HepG2 (cell line): ENCODE results near the gene IL24. TPM values are rescaled to one million over a fixed set of nuclear protein-coding genes. Genes with fewer than 3 reads are reported as not detected.

Experiments
- ATAC-seq: fragments of 200-7000 bp; cut with Tn5 transposase; 3 replicates; pipeline ENCODE4 v1.9.1; 2020; ENCODE audit warnings: mild to moderate bottlenecking, moderate library complexity
- BruUV-seq: library from RNA; stranded (reverse); fragments of 400-500 nt; replicated peaks from 2 replicates; lab custom pipeline; 2021; lab: Mats Ljungman, UMichigan
- CTCF ChIA-PET: fragments of 300-600 bp; formaldehyde crosslinking; extraction: SDS; loops from one replicate; lab custom pipeline; 2021; ENCODE audit warnings: low total read pairs, inconsistent platforms, low intra/inter-chr PET ratio; lab: Yijun Ruan, JAX
- POLR2A ChIA-PET: fragments of 350-600 bp; sonication (Branson Sonifier 250); formaldehyde crosslinking; loops from one replicate; lab custom pipeline; 2020; ENCODE audit warnings: antibody characterized with exemption, inconsistent platforms; lab: Yijun Ruan, JAX
- DNase-seq: peaks from one replicate; pipeline ENCODE4 v3.0.0-alpha.2; 2015; ENCODE audit warnings: low spot score
- FAIRE-seq: peaks from 3 replicates; lab custom pipeline; 2011; peaks lifted over from hg19 to GRCh38; lab: Jason Lieb, UNC
- H2AFZ ChIP-seq: one replicate; pipeline ENCODE4 v1.6.1; 2011; ENCODE audit warnings: low read length, inconsistent platforms
- H3K27ac ChIP-seq: fragments of 300-600 bp; 3 replicates; pipeline ENCODE4 v1.8.0; 2011; ENCODE audit warnings: mixed run types, mild to moderate bottlenecking, mixed read lengths, low read length, inconsistent platforms; ENCODE audit not compliant: insufficient read depth; ENCODE audit errors: extremely low read length
- H3K27me3 ChIP-seq, 2 experiments: fragments of 200-600 bp in 1 of 2; 2 replicates in 1 of 2; 3 replicates in 1 of 2; pipeline versions ENCODE4 v1.6.0 to v1.8.0; 2011; ENCODE audit warnings: low read length in 2 of 2, mild to moderate bottlenecking in 2 of 2, moderate library complexity in 2 of 2, inconsistent platforms in 1 of 2; ENCODE audit not compliant: insufficient read depth in 2 of 2, control insufficient read depth in 1 of 2
- H3K36me3 ChIP-seq, 2 experiments: fragments of 200-600 bp in 1 of 2; replicated peaks in 1 of 2; 2 replicates in 1 of 2; 3 replicates in 1 of 2; pipeline versions ENCODE4 v1.5.1 to v1.8.0; 2011; ENCODE audit warnings: low read length in 2 of 2, inconsistent platforms in 1 of 2; ENCODE audit not compliant: insufficient read depth in 2 of 2, control insufficient read depth in 1 of 2
- H3K4me1 ChIP-seq: 2 replicates; pipeline ENCODE4 v1.5.1; 2012; ENCODE audit warnings: low read length, inconsistent platforms; ENCODE audit not compliant: insufficient read depth
- H3K4me2 ChIP-seq: 2 replicates; pipeline ENCODE4 v1.6.0; 2011; ENCODE audit warnings: low read depth, low read length, inconsistent platforms
- H3K4me3 ChIP-seq, 3 experiments: fragments of 200-600 bp in 1 of 3; sonication (generic), shearing (Covaris generic) in 1 of 3; replicated peaks in 1 of 3; 2 replicates each; pipeline ENCODE4 v1.5.1; 2011 to 2016; ENCODE audit warnings: low read length in 3 of 3, inconsistent platforms in 2 of 3, low read depth in 2 of 3, mild to moderate bottlenecking in 2 of 3, control low read depth in 1 of 3, mixed read lengths in 1 of 3; ENCODE audit not compliant: insufficient read depth in 1 of 3
- H3K79me2 ChIP-seq: one replicate; pipeline ENCODE4 v1.6.1; 2011; ENCODE audit warnings: low read length, inconsistent platforms; ENCODE audit not compliant: insufficient read depth
- H3K9ac ChIP-seq: 2 replicates; pipeline ENCODE4 v1.6.0; 2011; ENCODE audit warnings: mild to moderate bottlenecking, low read depth, low read length, inconsistent platforms; ENCODE audit not compliant: insufficient read depth
- H3K9me3 ChIP-seq: 2 replicates; pipeline ENCODE4 v1.5.1; 2012; ENCODE audit warnings: mild to moderate bottlenecking, low read length
- H4K20me1 ChIP-seq: 2 replicates; pipeline ENCODE4 v1.6.0; 2011; ENCODE audit warnings: inconsistent platforms, mild to moderate bottlenecking, low read length, moderate library complexity; ENCODE audit not compliant: insufficient read depth
- CHCHD3 ChIP-seq: sonication (generic); formaldehyde crosslinking; IDR thresholded peaks from 2 replicates; pipeline ENCODE4 v1.8.0; 2022; ENCODE audit warnings: mild to moderate bottlenecking, missing genetic modification reagents, moderate library complexity
- CREM ChIP-seq, 2 experiments: sonication (generic) in 1 of 2; formaldehyde crosslinking in 1 of 2; IDR thresholded peaks; 2 replicates each; pipeline versions ENCODE4 v1.4.0 to v1.6.1; 2016 to 2020; ENCODE audit warnings: antibody characterized with exemption in 1 of 2, mild to moderate bottlenecking in 1 of 2, missing genetic modification reagents in 1 of 2
- GPBP1L1 ChIP-seq: sonication (generic); formaldehyde crosslinking; IDR thresholded peaks from 2 replicates; pipeline ENCODE4 v1.5.0; 2020; ENCODE audit warnings: mild to moderate bottlenecking, missing genetic modification reagents
- GZF1 ChIP-seq: sonication (generic); formaldehyde crosslinking; IDR thresholded peaks from 2 replicates; pipeline ENCODE4 v1.5.1; 2020; ENCODE audit warnings: mild to moderate bottlenecking, missing genetic modification reagents
- KLF12 ChIP-seq: sonication (generic); formaldehyde crosslinking; IDR thresholded peaks from 2 replicates; pipeline ENCODE4 v1.4.0; 2020; ENCODE audit warnings: missing genetic modification reagents, borderline replicate concordance
- SNAPC5 ChIP-seq: sonication (generic); formaldehyde crosslinking; IDR thresholded peaks from 2 replicates; pipeline ENCODE4 v1.8.1; 2023; ENCODE audit warnings: mild to moderate bottlenecking, missing genetic modification reagents, borderline replicate concordance
- U2AF2 ChIP-seq: fragments of 200-400 bp; formaldehyde crosslinking; IDR thresholded peaks from 2 replicates; pipeline ENCODE4 v1.6.1; 2017; ENCODE audit warnings: low read depth, mild to moderate bottlenecking, low read length
- ZBTB49 ChIP-seq: sonication (generic); formaldehyde crosslinking; IDR thresholded peaks from 2 replicates; pipeline ENCODE4 v1.4.0; 2020; ENCODE audit warnings: missing genetic modification reagents, borderline replicate concordance
- ZFP90 ChIP-seq: sonication (generic); formaldehyde crosslinking; IDR thresholded peaks from 2 replicates; pipeline ENCODE4 v1.8.0; 2022; ENCODE audit warnings: missing genetic modification reagents, mild to moderate bottlenecking, inconsistent platforms, borderline replicate concordance
- ZNF12 ChIP-seq: sonication (generic); formaldehyde crosslinking; IDR thresholded peaks from 2 replicates; pipeline ENCODE4 v1.5.0; 2020; ENCODE audit warnings: missing genetic modification reagents
- ZNF124 ChIP-seq: sonication (generic); formaldehyde crosslinking; IDR thresholded peaks from 2 replicates; pipeline ENCODE4 v1.4.0; 2020; ENCODE audit warnings: missing genetic modification reagents
- WGBS: methylation state at CpG from one replicate; pipeline ENCODE4 v1.1.6; 2017; ENCODE audit warnings: low lambda C conversion rate; 5-methylcytosine and 5-hydroxymethylcytosine counted together
- in situ Hi-C: cut with HindIII; loops from 2 replicates; pipeline ENCODE4 v1.10.0; 2017; ENCODE audit warnings: low pct_unique_long_range_greater_than_20kb; ENCODE audit not compliant: extremely low pct_ligation_motif_present
- intact Hi-C: fragments of 100-400 bp; cut with micrococcal nuclease; formaldehyde crosslinking; loops from one replicate; pipeline ENCODE4 v1.10.0; 2022; ENCODE audit not compliant: unreplicated experiment
- polyA plus RNA-seq, 8 experiments: library from polyadenylated mRNA; depleted of rRNA in 3 of 8; stranded (reverse) in 7 of 8; unstranded in 1 of 8; fragments of >200 nt; fragmentation: Illumina TruSeq in 4 of 8; extraction: Trizol in 4 of 8; gene quantifications; 2 replicates each; pipeline versions ENCODE4 v1.2.1 to v1.2.3, GENCODE V29; 2011 to 2016; ENCODE audit warnings: low read depth in 4 of 8, missing spikeins in 1 of 8, mixed read lengths in 1 of 8; ENCODE audit not compliant: insufficient read depth in 1 of 8
- total RNA-seq, 5 experiments: library from RNA; depleted of rRNA; stranded (reverse); fragments of >200 nt; fragmentation: Illumina TruSeq; extraction: Trizol; gene quantifications; 2 replicates each; pipeline ENCODE4 v1.2.3, GENCODE V29; 2016; ENCODE audit warnings: low read depth in 1 of 5

The IL24 gene
- total and polyA plus RNA-seq, 2 of the 13 experiments (the other 11 are each of a cell fraction or from before 2014, with no cell fraction given) = not detected

DNA sequence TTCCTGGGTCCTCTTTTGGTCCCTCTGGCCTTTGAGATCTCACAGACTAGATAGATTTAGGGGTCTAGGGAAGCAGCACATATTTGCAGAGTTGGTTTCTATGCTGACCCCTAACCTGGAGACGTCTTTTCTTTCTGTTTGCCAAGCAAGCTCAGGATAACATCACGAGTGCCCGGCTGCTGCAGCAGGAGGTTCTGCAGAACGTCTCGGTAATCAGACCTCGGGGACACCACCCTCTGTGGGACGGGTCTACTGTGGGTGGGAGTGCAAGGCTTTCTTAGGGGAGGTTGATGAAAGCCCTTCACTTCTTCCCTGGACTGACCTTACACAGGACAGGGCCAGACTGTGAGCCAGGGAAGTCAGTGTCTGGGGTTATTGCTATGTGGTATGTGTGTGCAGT is 2.9 kb downstream of the IL24 start:
- WGBS = 0% methylated on average over 3 of the region's 7 CpGs
- intact Hi-C loops = no loop called here
- peaks cover 0 to 27% of the 10 kb centered on the region in 2 experiments; a peak in 3 of 5 replicates for H3K27me3 ChIP-seq
- H2AFZ ChIP-seq = no peak overlapping the region
- ChIA-PET CTCF (no interaction called here), POLR2A (no interaction called here)
- DNase-seq (no peak), ATAC-seq (no peak), FAIRE-seq (no peak)
- H3K4me2 ChIP-seq = no peak overlapping the region
- in situ Hi-C loops = loop anchor here (25.0 kb wide), 1 partner anchor 263 kb away; the partner anchor contains the start of gene DYRK3
- no TSS peak for BruUV-seq
- no peaks in the 10 kb centered on the region for H3K4me1 ChIP-seq
- no peaks in the 10 kb centered on the region for H4K20me1 ChIP-seq
- no peak for TF ChIP-seq ZFP90 (CRISPR knock-in tag)
- no peaks in the 10 kb centered on the region for H3K79me2 ChIP-seq
- no peak overlapping the region for H3K27ac ChIP-seq
- H3K9me3 ChIP-seq = no peaks in the 10 kb centered on the region
- no peaks in the 10 kb centered on the region for H3K36me3 ChIP-seq
- H3K4me3 ChIP-seq = no peak overlapping the region
- no peak overlapping the region for H3K9ac ChIP-seq

GRCh38 chr1:206901944-206902343 is 4.7 kb downstream of the IL24 start:
- WGBS = 23% methylated on average over 6 of the region's 6 CpGs
- no peak overlapping the region for H3K27ac ChIP-seq
- no peaks in the 10 kb centered on the region for H3K4me1 ChIP-seq
- no peak overlapping the region for H3K9ac ChIP-seq
- no peak for DNase-seq
- H4K20me1 ChIP-seq = no peaks in the 10 kb centered on the region
- TF ChIP-seq GPBP1L1 (CRISPR knock-in tag) = no peak
- TF ChIP-seq ZNF124 = no peak
- TF ChIP-seq SNAPC5 (CRISPR knock-in tag) = no peak
- no peak for TF ChIP-seq KLF12 (CRISPR knock-in tag)
- no peak for TF ChIP-seq ZNF12 (CRISPR knock-in tag)
- no peak for TF ChIP-seq U2AF2
- no peak for TF ChIP-seq CREM (IDR thresholded peaks at IDR 0.05)
- no peak for TF ChIP-seq CREM (CRISPR knock-in tag; IDR thresholded peaks at IDR 0.05)
- no peak for TF ChIP-seq ZBTB49
- TF ChIP-seq GZF1 = no peak
- no peak for TF ChIP-seq CHCHD3 (CRISPR knock-in tag)
- H3K27me3 ChIP-seq = peaks cover 0 to 12% of the 10 kb centered on the region in 2 experiments; a peak in 1 of 5 replicates
- POLR2A ChIA-PET = no interaction called here
- H3K36me3 ChIP-seq = no peaks in the 10 kb centered on the region
- H3K4me3 ChIP-seq = no peak overlapping the region
- no TSS peak for BruUV-seq
- FAIRE-seq = no peak
- intact Hi-C loops (no loop called here), in situ Hi-C loops (loop anchor here (25.0 kb wide), 1 partner anchor 265 kb away; the partner anchor contains the start of gene DYRK3)
- no peaks in the 10 kb centered on the region for H3K79me2 ChIP-seq
- CTCF ChIA-PET = no interaction called here
- H3K4me2 ChIP-seq = no peak overlapping the region
- H3K9me3 ChIP-seq = no peaks in the 10 kb centered on the region
- ATAC-seq = no peak
- H2AFZ ChIP-seq = no peak overlapping the region
